Skeletal muscle cell (primary cell): ENCODE results near the gene ARSJ.

ENCODE experiments used
- DNase-seq: peaks from one replicate; pipeline ENCODE4 v3.0.0-alpha.2; 2010; ENCODE audit warnings: low read depth
- H3K4me3 ChIP-seq: 2 replicates; pipeline ENCODE4 v1.5.1; 2011; ENCODE audit warnings: low read depth, mild to moderate bottlenecking, control low read depth, low read length, moderate library complexity

Gene ARSJ

GRCh38 chr4:113993887-113994286, 14.4 kb upstream of the ARSJ start:
- no peak overlapping the region for H3K4me3 ChIP-seq
- DNase-seq: no peak

GRCh38 chr4:113990886-113991285, 11.4 kb upstream of the ARSJ start:
- DNase-seq: no peak
- no peak overlapping the region for H3K4me3 ChIP-seq

- no peak for DNase-seq
- no peak overlapping the region for H3K4me3 ChIP-seq
Observed at GRCh38 chr4:113987382-113987941, 8.0 kb upstream of the ARSJ start.

DNA sequence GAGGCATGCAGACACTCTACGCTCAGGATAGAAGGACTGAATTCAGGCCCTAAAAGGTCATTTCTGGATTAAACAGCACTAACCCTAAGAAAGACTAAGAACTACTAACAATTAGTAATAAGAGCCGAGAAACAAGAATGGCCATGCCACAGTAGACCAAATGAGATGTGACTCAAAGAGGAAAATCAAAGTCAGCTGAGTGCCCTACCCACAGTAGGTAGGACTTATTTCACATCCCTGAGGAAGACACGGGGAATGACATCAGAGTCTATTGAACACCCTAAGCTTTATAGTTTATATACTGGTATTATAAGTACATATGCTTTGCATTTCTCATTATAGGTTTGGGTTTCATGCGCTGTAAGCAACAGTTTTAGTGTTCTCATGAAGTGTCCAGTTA, 2.7 kb upstream of the ARSJ start:
- no peak for DNase-seq
- H3K4me3 ChIP-seq: no peak overlapping the region

DNA sequence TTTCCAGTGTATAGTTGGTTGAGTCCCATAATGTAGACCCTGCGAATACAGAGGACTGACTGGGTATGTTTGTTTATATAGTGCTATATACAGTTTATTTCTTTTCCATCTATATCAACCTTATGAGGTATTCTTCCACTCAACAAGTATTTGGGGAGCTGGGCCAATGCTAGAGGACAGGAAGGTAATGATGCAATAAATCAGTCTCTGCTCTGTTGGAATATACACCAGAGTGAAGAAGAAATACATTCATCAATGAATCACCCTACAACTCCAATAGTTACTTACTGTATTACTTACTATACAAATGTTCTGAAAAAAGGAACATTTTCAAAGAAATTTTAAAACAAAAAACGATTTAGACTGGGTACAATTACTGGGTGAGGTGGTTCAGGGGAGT, 2.1 kb upstream of the ARSJ start:
- no peak overlapping the region for H3K4me3 ChIP-seq
- no peak for DNase-seq

- DNase-seq: no peak
Observed at GRCh38 chr4:113979905-113980615, 613 bp upstream of the ARSJ start.

DNA sequence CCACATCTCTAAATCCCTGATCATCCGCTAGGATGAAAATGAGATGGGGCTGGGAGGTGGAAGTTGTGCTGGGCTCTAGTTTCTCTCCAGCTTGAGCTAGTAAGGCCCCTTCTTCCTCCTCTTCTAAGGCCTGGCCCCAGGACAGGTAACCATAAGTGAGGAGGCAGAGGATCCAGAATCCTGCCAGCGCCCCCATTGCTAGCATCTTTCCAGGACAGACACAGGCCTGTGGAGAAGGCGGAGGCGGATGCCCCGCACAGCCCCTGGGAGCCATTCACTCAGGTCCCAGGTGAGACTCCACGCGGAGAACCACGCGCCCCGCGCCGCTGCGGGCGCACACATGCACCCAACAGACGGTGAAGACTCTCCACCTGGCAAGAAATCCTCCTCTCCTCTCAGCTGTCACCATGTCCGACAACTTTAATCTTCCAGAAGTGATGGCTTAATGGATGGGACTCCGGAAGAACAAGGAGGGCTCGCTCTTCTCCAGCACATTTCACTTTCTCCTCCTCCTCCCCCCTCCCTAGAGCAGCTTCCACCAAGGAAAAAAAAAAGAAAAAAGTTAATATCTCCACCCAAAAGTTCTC, 793 bp downstream of the ARSJ start:
- peak overlapping the region; percentile 79 for H3K4me3 ChIP-seq

More at GRCh38 chr4:113979905-113980615, 613 bp upstream of the ARSJ start:
- H3K4me3 ChIP-seq: peak overlapping the region; percentile 79

DNA sequence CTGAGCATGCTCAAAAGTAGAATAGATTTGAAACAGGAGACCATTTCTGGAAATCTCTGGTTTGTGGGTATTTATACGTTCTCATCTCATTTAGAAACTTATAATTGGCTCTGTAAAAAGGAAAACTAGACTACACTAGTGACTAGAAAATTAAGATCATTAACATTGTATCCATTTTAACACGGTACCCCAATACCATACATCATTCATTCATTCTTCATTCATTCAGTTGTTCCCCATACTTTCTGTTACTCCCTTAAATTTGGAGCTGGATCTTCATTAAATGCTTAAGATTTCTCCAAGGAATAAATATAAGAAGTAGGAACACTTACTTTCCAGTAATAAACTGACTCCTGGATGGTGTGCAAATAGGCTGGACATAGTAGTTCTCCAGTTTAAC, 1.3 kb downstream of the ARSJ start:
- DNase-seq: no peak
- H3K4me3 ChIP-seq: peak overlapping the region; percentile 79

More for the DNA sequence above, 793 bp downstream of the ARSJ start:
- no peak for DNase-seq

DNA sequence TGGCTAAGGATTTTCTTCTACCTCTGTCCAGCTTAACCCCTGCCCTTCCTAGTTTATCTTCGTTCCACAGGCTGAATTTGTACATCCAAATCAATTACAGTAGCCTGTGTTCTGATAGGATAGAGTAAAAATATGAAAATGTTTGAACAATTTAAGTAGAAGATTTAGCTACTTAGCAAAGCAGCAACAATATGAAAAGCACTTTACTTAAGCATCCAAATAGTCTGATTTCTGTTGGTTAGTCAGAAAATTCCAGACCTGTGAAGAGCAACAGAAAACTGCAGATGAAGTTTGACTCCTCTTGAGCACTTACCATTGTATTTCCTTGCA, 2.0 kb downstream of the ARSJ start:
- H3K4me3 ChIP-seq: peak overlapping the region; percentile 79
- no peak for DNase-seq

- DNase-seq: no peak
Observed at GRCh38 chr4:113976741-113977525, 2.5 kb downstream of the ARSJ start.

DNA sequence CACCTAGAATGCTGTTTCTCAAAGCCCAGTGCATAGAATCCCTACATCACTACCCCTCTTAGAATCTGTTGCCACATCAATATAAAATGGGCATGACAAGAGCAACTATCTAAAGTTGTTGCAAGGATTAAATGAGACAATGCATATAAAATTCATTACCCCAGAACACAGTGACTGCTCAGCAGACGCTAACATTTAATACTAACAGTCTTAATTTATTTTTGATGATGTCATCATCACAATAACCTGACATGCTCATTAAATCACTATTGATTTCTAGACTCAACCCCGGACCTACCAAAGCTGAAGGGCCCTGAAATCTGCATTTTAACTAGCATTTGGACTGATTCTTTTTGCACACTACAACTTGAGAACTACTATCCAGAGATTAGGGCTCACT, 3.9 kb downstream of the ARSJ start:
- no peak for DNase-seq

More at GRCh38 chr4:113976741-113977525, 2.5 kb downstream of the ARSJ start:
- H3K4me3 ChIP-seq: peak overlapping the region; percentile 79

GRCh38 chr4:113974467-113974866, 5.0 kb downstream of the ARSJ start:
- no peak overlapping the region for H3K4me3 ChIP-seq
- no peak for DNase-seq

More for the DNA sequence above, 3.9 kb downstream of the ARSJ start:
- H3K4me3 ChIP-seq: peak overlapping the region; percentile 79

DNA sequence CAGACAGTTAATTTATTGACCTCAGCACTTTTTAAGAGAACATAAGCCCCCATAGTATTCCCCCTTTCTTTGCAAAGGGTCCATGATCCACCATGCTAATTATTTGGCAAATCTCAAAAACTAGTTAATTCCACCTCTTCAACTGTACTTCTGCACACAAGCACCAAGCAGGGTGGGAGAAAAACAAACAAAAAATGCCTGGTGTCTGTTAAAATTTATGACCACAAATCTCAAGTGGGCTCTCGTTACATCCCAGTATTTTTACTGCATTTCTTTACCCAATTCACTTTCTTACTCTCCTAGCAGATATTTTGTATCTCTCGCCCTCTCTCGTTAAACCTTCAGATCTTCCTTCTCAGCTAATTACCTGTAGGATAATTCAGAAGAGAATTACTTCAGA, 6.1 kb downstream of the ARSJ start:
- no peak overlapping the region for H3K4me3 ChIP-seq
- no peak for DNase-seq

DNA sequence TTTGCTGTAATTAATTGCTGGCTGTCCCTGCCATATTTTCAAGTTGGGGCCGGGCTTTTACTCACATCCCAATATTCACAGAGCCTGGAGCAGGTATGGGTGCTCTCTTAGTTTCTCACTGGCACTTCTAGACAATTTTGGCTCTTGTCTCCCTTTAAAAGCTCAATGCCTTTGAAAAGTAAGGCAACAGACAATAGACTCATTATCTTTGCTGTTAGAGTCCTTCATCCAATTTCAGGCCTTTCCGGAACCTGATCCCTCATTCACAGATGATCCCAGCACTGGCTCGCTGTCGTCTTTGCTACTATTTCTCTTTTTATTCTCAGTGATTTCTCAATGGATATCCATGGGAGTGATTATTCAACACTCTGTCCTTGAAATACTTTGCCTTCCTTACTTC, 6.7 kb downstream of the ARSJ start:
- no peak overlapping the region for H3K4me3 ChIP-seq
- DNase-seq: no peak

DNA sequence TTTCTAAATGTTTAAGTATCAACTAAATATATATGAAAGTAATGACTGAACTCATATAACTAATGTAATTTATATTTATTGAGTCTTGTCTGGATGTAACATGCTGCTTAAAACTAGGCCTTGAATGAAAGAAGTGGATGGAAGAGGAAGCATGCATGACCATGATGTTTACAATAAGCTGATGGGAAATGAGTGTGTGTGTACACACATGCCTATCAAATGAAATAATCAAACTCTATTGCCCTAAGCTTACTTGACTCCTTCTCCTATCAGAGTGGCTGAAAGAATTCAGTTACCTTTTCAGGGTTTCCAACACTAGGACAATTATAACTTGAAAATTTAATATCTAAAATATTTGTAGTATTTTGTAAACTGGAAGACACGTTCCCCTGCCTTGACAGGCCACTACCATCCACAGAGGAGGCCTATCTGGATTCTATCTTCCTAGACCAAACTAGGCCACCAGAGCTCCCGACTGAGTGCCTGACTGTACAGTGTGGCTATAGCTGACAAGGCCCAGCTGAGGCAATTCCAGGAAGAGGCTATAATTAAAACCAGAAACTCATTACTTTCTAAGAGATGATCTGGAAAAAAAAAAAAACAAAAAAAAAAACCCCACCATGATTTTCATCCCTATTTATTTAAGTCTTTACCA, 7.6 kb downstream of the ARSJ start:
- no peak for DNase-seq
- H3K4me3 ChIP-seq: no peak overlapping the region

DNA sequence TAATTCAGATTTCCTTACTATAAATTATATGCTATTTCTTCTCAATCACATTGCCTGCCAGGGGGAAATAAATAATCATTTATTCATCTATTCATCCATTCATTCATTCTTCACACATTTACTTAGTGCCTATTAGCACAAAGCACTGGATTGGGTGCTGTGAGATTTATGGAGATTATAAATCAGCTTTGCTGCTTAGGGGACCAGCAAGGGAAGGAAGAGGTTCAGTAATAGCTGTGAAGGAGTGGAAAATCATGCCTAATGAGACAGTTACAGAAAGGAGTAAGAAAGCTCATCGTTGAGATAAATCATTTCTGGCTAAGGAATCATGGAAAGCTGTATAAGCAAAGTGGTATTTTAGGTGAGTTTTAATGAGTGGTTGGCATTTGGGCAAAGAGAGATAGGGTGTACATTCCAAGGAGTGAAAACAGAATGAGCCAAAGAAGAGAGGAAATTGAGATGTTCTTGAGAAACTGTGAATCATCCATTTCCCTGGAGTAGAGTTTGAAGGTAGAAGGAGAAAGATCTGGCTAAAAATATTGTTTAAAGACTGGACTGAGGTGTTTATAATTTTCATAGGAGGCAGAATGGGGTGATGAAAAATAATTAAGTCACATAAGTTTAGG, 9.6 kb downstream of the ARSJ start:
- DNase-seq: no peak
- no peak overlapping the region for H3K4me3 ChIP-seq

- no peak for DNase-seq
- no peak overlapping the region for H3K4me3 ChIP-seq
Observed at GRCh38 chr4:113968473-113968872, 11.0 kb downstream of the ARSJ start.

DNA sequence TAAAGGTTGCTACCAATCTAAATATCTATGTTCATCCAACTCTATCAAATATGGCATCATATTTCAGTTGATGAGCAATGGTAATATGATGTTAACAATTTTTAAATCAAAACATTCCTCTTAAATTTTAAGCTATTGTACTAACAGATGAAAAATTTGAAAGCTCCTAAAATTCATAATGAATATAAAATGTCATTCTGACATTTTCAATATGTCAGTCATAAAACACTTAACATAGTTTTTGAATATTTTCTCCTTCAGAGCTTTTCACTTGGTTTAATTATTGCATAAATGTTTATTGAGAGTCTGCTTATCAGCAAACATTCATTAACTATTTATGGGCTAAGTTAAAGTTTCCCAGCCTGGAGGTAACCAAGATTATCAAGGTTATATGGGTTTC, 11.8 kb downstream of the ARSJ start:
- no peak for DNase-seq
- no peak overlapping the region for H3K4me3 ChIP-seq

- DNase-seq: no peak
- no peak overlapping the region for H3K4me3 ChIP-seq
Observed at GRCh38 chr4:113962719-113963265, 16.7 kb downstream of the ARSJ start.
